Gastrocnemius medialis (tissue), 4 donors: ENCODE results near the gene DNAJA1. TPM values are rescaled to one million over a fixed set of nuclear protein-coding genes. Genes with fewer than 3 reads are reported as not detected.

ENCODE experiments used
- ATAC-seq, 2 donors: fragments of 150-250 bp; one replicate each; pipeline ENCODE4 v1.9.1; 2016
- DNase-seq, 2 donors: peaks; one replicate each; pipeline ENCODE4 v3.0.0-alpha.2; 2019
- H3K27ac ChIP-seq, 4 donors: fragments of 200-600 bp; sonication (generic); 1 replicate in 1 of 4; 2 replicates in 3 of 4; pipeline ENCODE4 v1.5.1; 2016 to 2018; ENCODE audit warnings: mild to moderate bottlenecking in 2 of 4, moderate library complexity in 1 of 4
- H3K27me3 ChIP-seq, 3 donors: fragments of 200-600 bp; sonication (generic) in 2 of 3; 1 replicate in 1 of 3; 2 replicates in 2 of 3; pipeline versions ENCODE4 v1.5.1 to v1.6.0; 2016 to 2019; ENCODE audit warnings: mild to moderate bottlenecking in 1 of 3, moderate library complexity in 1 of 3
- H3K36me3 ChIP-seq, 2 donors: fragments of 200-600 bp; sonication (generic) in 1 of 2; one replicate each; pipeline ENCODE4 v1.5.1; 2017 to 2018
- H3K4me1 ChIP-seq, 2 donors: fragments of 200-600 bp; sonication (generic) in 1 of 2; one replicate each; pipeline ENCODE4 v1.5.1; 2016 to 2017; ENCODE audit warnings: mild to moderate bottlenecking in 2 of 2
- H3K4me3 ChIP-seq, 4 donors: fragments of 200-600 bp; sonication (generic) in 3 of 4; 1 replicate in 1 of 4; 2 replicates in 3 of 4; pipeline ENCODE4 v1.5.1; 2016 to 2019; ENCODE audit warnings: mild to moderate bottlenecking in 2 of 4
- H3K9me3 ChIP-seq, 3 donors: fragments of 200-600 bp; sonication (generic) in 2 of 3; 1 replicate in 1 of 3; 2 replicates in 2 of 3; pipeline ENCODE4 v1.5.1; 2016 to 2019
- CTCF ChIP-seq, 5 experiments: fragments of 450-650 bp in 3 of 5; fragments of 200-600 bp in 2 of 5; sonication (generic) in 2 of 5; IDR thresholded peaks in 4 of 5; conservative IDR thresholded peaks in 1 of 5; 1 replicate in 4 of 5; 2 replicates in 1 of 5; pipeline ENCODE4 v1.5.1; 2016 to 2019; ENCODE audit warnings: antibody characterized with exemption in 5 of 5, mild to moderate bottlenecking in 3 of 5, moderate library complexity in 3 of 5
- POLR2A ChIP-seq, 2 donors: fragments of 450-650 bp; IDR thresholded peaks; one replicate each; pipeline ENCODE4 v1.6.1; 2017; ENCODE audit warnings: antibody characterized with exemption in 2 of 2, mild to moderate bottlenecking in 2 of 2, moderate library complexity in 2 of 2
- in situ Hi-C, 4 donors: fragments of 200-750 bp; cut with MboI; loops; one replicate each; pipeline versions ENCODE4 v1.15.0 to v1.8.0; 2017; ENCODE audit warnings: low sequenced_read_pairs in 4 of 4
- intact Hi-C: fragments of 100-400 bp; cut with DNase I; formaldehyde crosslinking; loops from one replicate; pipeline ENCODE4 v1.15.1; 2023; ENCODE audit warnings: low total_unique reads
- total RNA-seq, 4 donors: library from RNA; depleted of rRNA; stranded (reverse); fragments of >200 nt; gene quantifications; one replicate each; pipeline versions ENCODE4 v1.1.0 to v1.2.3, GENCODE V29; 2016

Gene DNAJA1
- total RNA-seq, 4 donors from 2014 or later: 40.8 to 48.7 (median 43.3) TPM

- H3K27me3 ChIP-seq: no peaks in the 10 kb centered on the region
- peaks cover 0 to 69% of the 10 kb centered on the region in 2 donors for H3K36me3 ChIP-seq
- H3K4me3 ChIP-seq: no peak overlapping the region
- H3K27ac ChIP-seq: no peak overlapping the region
- no peaks in the 10 kb centered on the region for H3K9me3 ChIP-seq
- intact Hi-C loops: no loop called here
- H3K4me1 ChIP-seq: peaks cover 24 to 34% of the 10 kb centered on the region in 2 donors
- in situ Hi-C loops: no loop called here
- no peak for TF ChIP-seq CTCF (IDR thresholded peaks at IDR 0.05 in 4 of 5, conservative IDR thresholded peaks at IDR 0.05 in 1 of 5)
- TF ChIP-seq POLR2A (IDR thresholded peaks at IDR 0.05): no peak
- DNase-seq (no peak), ATAC-seq (no peak)
These were observed 5.2 kb downstream of the DNAJA1 start for GRCh38 chr9:33030285-33030684.

GRCh38 chr9:33032292-33032691 lies 7.2 kb downstream of the DNAJA1 start:
- in situ Hi-C loops (no loop called here), intact Hi-C loops (no loop called here)
- H3K27ac ChIP-seq: no peak overlapping the region
- no peak overlapping the region for H3K4me3 ChIP-seq
- no peaks in the 10 kb centered on the region for H3K27me3 ChIP-seq
- H3K4me1 ChIP-seq: peaks cover 15 to 20% of the 10 kb centered on the region in 2 donors
- no peak for TF ChIP-seq CTCF (IDR thresholded peaks at IDR 0.05 in 4 of 5, conservative IDR thresholded peaks at IDR 0.05 in 1 of 5)
- no peak for TF ChIP-seq POLR2A (IDR thresholded peaks at IDR 0.05)
- ATAC-seq: no peak
- no peaks in the 10 kb centered on the region for H3K9me3 ChIP-seq
- no peak for DNase-seq
- H3K36me3 ChIP-seq: peaks cover 0 to 83% of the 10 kb centered on the region in 2 donors

GRCh38 chr9:33032865-33033264 lies 7.8 kb downstream of the DNAJA1 start:
- intact Hi-C loops: no loop called here
- H3K36me3 ChIP-seq: peaks cover 0 to 85% of the 10 kb centered on the region in 2 donors

GRCh38 chr9:33040792-33041431 lies 15.8 kb downstream of the DNAJA1 start:
- ATAC-seq: no peak
- intact Hi-C loops: no loop called here
- H3K4me3 ChIP-seq: no peak overlapping the region
- in situ Hi-C loops: no loop called here
- no peaks in the 10 kb centered on the region for H3K9me3 ChIP-seq
- H3K36me3 ChIP-seq: peaks cover 0 to 41% of the 10 kb centered on the region in 2 donors
- H3K4me1 ChIP-seq: peaks cover 6 to 9% of the 10 kb centered on the region in 2 donors
- no peak overlapping the region for H3K27ac ChIP-seq
- no peak for DNase-seq
- H3K27me3 ChIP-seq: no peaks in the 10 kb centered on the region
- TF ChIP-seq CTCF (IDR thresholded peaks at IDR 0.05 in 4 of 5, conservative IDR thresholded peaks at IDR 0.05 in 1 of 5) (no peak), POLR2A (IDR thresholded peaks at IDR 0.05) (no peak)

More at GRCh38 chr9:33032865-33033264, 7.8 kb downstream of the DNAJA1 start:
- no peak for ATAC-seq
- H3K4me1 ChIP-seq: peaks cover 14 to 16% of the 10 kb centered on the region in 2 donors
- H3K9me3 ChIP-seq: no peaks in the 10 kb centered on the region
- in situ Hi-C loops: no loop called here
- H3K4me3 ChIP-seq: no peak overlapping the region
- DNase-seq: no peak
- H3K27ac ChIP-seq: no peak overlapping the region
- no peak for TF ChIP-seq POLR2A (IDR thresholded peaks at IDR 0.05)
- no peak for TF ChIP-seq CTCF (IDR thresholded peaks at IDR 0.05 in 4 of 5, conservative IDR thresholded peaks at IDR 0.05 in 1 of 5)
- no peaks in the 10 kb centered on the region for H3K27me3 ChIP-seq
